GM23338 (cell line): ENCODE measurements around the gene AOPEP. TPM values are rescaled to one million over a fixed set of nuclear protein-coding genes. Genes with fewer than 3 reads are reported as not detected.

Source experiments
- ATAC-seq: fragments of 200-7000 bp; cut with Tn5 transposase; 3 replicates; pipeline ENCODE4 v1.9.1; 2020
- DNase-seq: peaks from one replicate; pipeline ENCODE4 v3.0.0-alpha.2; 2015; ENCODE audit warnings: low spot score
- H2AFZ ChIP-seq: fragments of 200-600 bp; sonication (generic); 2 replicates; pipeline ENCODE4 v1.8.0; 2016; ENCODE audit warnings: antibody characterized with exemption, mild to moderate bottlenecking, moderate library complexity
- H3F3A ChIP-seq: fragments of 200-600 bp; sonication (generic); replicated peaks from 2 replicates; pipeline ENCODE4 v1.8.0; 2017; ENCODE audit warnings: antibody characterized with exemption, mixed run types, low read depth
- H3K27ac ChIP-seq: fragments of 200-600 bp; sonication (generic); 2 replicates; pipeline ENCODE4 v1.6.1; 2016; ENCODE audit warnings: low read depth
- H3K27me3 ChIP-seq: fragments of 200-600 bp; sonication (generic); 2 replicates; pipeline ENCODE4 v1.8.0; 2016; ENCODE audit warnings: mild to moderate bottlenecking, mixed run types, moderate library complexity; ENCODE audit not compliant: insufficient read depth
- H3K36me3 ChIP-seq: fragments of 200-600 bp; sonication (generic); 2 replicates; pipeline ENCODE4 v1.8.0; 2016; ENCODE audit warnings: mild to moderate bottlenecking; ENCODE audit not compliant: insufficient read depth
- H3K4me1 ChIP-seq: fragments of 200-600 bp; sonication (generic); 2 replicates; pipeline ENCODE4 v1.8.0; 2016; ENCODE audit warnings: mild to moderate bottlenecking, moderate library complexity; ENCODE audit not compliant: insufficient read depth
- H3K4me2 ChIP-seq: fragments of 200-600 bp; sonication (generic); 2 replicates; pipeline ENCODE4 v1.7.1; 2017; ENCODE audit warnings: mixed run types
- H3K4me3 ChIP-seq: fragments of 200-600 bp; sonication (generic); 2 replicates; pipeline ENCODE4 v1.6.1; 2016; ENCODE audit warnings: mixed run types
- H3K79me2 ChIP-seq: fragments of 200-600 bp; sonication (generic); replicated peaks from 2 replicates; pipeline ENCODE4 v1.8.0; 2017; ENCODE audit warnings: mild to moderate bottlenecking; ENCODE audit not compliant: insufficient read depth
- H3K9me2 ChIP-seq: fragments of 200-600 bp; sonication (generic); 2 replicates; pipeline ENCODE4 v1.8.0; 2017; ENCODE audit not compliant: insufficient read depth
- H4K20me1 ChIP-seq: fragments of 200-600 bp; sonication (generic); replicated peaks from 2 replicates; pipeline ENCODE4 v1.8.0; 2017; ENCODE audit warnings: mild to moderate bottlenecking; ENCODE audit not compliant: insufficient read depth
- H3K27ac Mint-ChIP-seq: 2 replicates; pipeline ENCODE4 v1.8.0; 2020; ENCODE audit warnings: inconsistent platforms, mild to moderate bottlenecking, moderate library complexity, mixed read lengths
- H3K27me3 Mint-ChIP-seq: 3 replicates; pipeline ENCODE4 v1.8.0; 2022; ENCODE audit warnings: low read depth, mild to moderate bottlenecking, moderate library complexity, mixed read lengths, inconsistent platforms; ENCODE audit not compliant: insufficient read depth, poor library complexity
- H3K36me3 Mint-ChIP-seq: 3 replicates; pipeline ENCODE4 v1.8.0; 2021; ENCODE audit warnings: low read depth, mild to moderate bottlenecking, inconsistent platforms, moderate library complexity, mixed read lengths
- H3K4me1 Mint-ChIP-seq: 3 replicates; pipeline ENCODE4 v1.8.0; 2020; ENCODE audit warnings: mild to moderate bottlenecking, inconsistent platforms, mixed read lengths
- H3K4me3 Mint-ChIP-seq: 3 replicates; pipeline ENCODE4 v1.8.0; 2021; ENCODE audit warnings: moderate library complexity, mild to moderate bottlenecking, inconsistent platforms, mixed read lengths
- H3K9me3 Mint-ChIP-seq: 3 replicates; pipeline ENCODE4 v1.8.0; 2020; ENCODE audit warnings: moderate library complexity, mild to moderate bottlenecking, inconsistent platforms, mixed read lengths
- CREB1 ChIP-seq: fragments of 250-450 bp; sonication (Bioruptor Pico); IDR thresholded peaks from 2 replicates; pipeline ENCODE4 v1.5.0; 2020; ENCODE audit warnings: low read depth, mild to moderate bottlenecking, moderate library complexity
- CTCF ChIP-seq, 2 experiments: fragments of 200-600 bp in 1 of 2; sonication (generic) in 1 of 2; conservative IDR thresholded peaks; 2 replicates each; pipeline versions ENCODE4 v1.5.1 to v1.6.1; 2016 to 2017; ENCODE audit warnings: antibody characterized with exemption in 2 of 2, low read depth in 2 of 2, mild to moderate bottlenecking in 2 of 2, moderate library complexity in 1 of 2
- ETS1 ChIP-seq: IDR thresholded peaks from 2 replicates; pipeline ENCODE4 v1.6.1; 2016; ENCODE audit warnings: antibody characterized with exemption
- EZH2 ChIP-seq: fragments of 200-600 bp; sonication (generic); IDR thresholded peaks from one replicate; pipeline ENCODE4 v1.8.0; 2017; ENCODE audit warnings: antibody characterized with exemption, mild to moderate bottlenecking, low read depth; ENCODE audit not compliant: unreplicated experiment
- EZH2phosphoT487 ChIP-seq: fragments of 200-600 bp; sonication (generic); IDR thresholded peaks from one replicate; pipeline ENCODE4 v1.8.1; 2018; ENCODE audit warnings: antibody characterized with exemption; ENCODE audit not compliant: unreplicated experiment
- JUNB ChIP-seq: IDR thresholded peaks from one replicate; pipeline ENCODE4 v1.6.1; 2016; ENCODE audit warnings: antibody characterized with exemption; ENCODE audit not compliant: unreplicated experiment
- NANOG ChIP-seq: IDR thresholded peaks from 2 replicates; pipeline ENCODE4 v1.6.1; 2016; ENCODE audit warnings: antibody characterized with exemption, borderline replicate concordance
- POLR2AphosphoS5 ChIP-seq: IDR thresholded peaks from 2 replicates; pipeline ENCODE4 v1.6.1; 2016; ENCODE audit warnings: antibody characterized with exemption, low read depth
- REST ChIP-seq: IDR thresholded peaks from one replicate; pipeline ENCODE4 v1.6.1; 2018; ENCODE audit warnings: antibody characterized with exemption; ENCODE audit not compliant: unreplicated experiment
- STAT1 ChIP-seq: IDR thresholded peaks from one replicate; pipeline ENCODE4 v1.6.1; 2016; ENCODE audit warnings: antibody characterized with exemption; ENCODE audit not compliant: unreplicated experiment
- ZNF114 ChIP-seq: fragments of 250-450 bp; sonication (Bioruptor Pico); IDR thresholded peaks from 2 replicates; pipeline ENCODE4 v1.5.0; 2020; ENCODE audit warnings: mild to moderate bottlenecking, moderate library complexity
- ZNF331 ChIP-seq: fragments of 250-450 bp; sonication (Bioruptor Pico); IDR thresholded peaks from 2 replicates; pipeline ENCODE4 v1.5.0; 2020; ENCODE audit warnings: low read depth, mild to moderate bottlenecking, moderate library complexity
- polyA plus RNA-seq: library from polyadenylated mRNA; unstranded; fragments of >200 nt; fragmentation: Nextera tagmentation; extraction: Ambion mirVana; gene quantifications from 2 replicates; pipeline ENCODE4 v1.2.1, GENCODE V29; 2016
- total RNA-seq: library from RNA; depleted of rRNA; stranded (reverse); fragments of >200 nt; shearing (Covaris generic); gene quantifications from 2 replicates; pipeline ENCODE4 v1.2.3, GENCODE V29; 2014
- TF ChIP-seq, protein P1 (sequence below): fragments of 250-450 bp; sonication (Bioruptor Pico); IDR thresholded peaks from 2 replicates; pipeline ENCODE4 v1.5.0; 2020; ENCODE audit warnings: mild to moderate bottlenecking, moderate library complexity

Gene AOPEP
- total and polyA plus RNA-seq, 2 experiments from 2014 or later, result 7.0 to 16.5 TPM

GRCh38 chr9:94987731-94988130 is 261.2 kb downstream of the AOPEP start:
- DNase-seq (no peak), ATAC-seq (no peak)
- Histone ChIP-seq H3K4me3 (no peak overlapping the region), H2AFZ (no peak overlapping the region), H3K9me2 (no peaks in the 10 kb centered on the region), H3K4me1 (no peaks in the 10 kb centered on the region), H3K27ac (no peak overlapping the region), H4K20me1 (no peaks in the 10 kb centered on the region; the same call in 1 of the 2 replicates), H3F3A (no peaks in the 10 kb centered on the region), H3K79me2 (no peaks in the 10 kb centered on the region), H3K4me2 (no peak overlapping the region), H3K36me3 (no peaks in the 10 kb centered on the region), H3K27me3 (no peaks in the 10 kb centered on the region)
- H3K9me3 Mint-ChIP-seq, result no peaks in the 10 kb centered on the region
- H3K27ac Mint-ChIP-seq, result no peak overlapping the region
- H3K4me3 Mint-ChIP-seq, result no peak overlapping the region
- no peaks in the 10 kb centered on the region for H3K36me3 Mint-ChIP-seq
- no peaks in the 10 kb centered on the region for H3K27me3 Mint-ChIP-seq
- peaks cover 7% of the 10 kb centered on the region; the same call in 2 of the 3 replicates for H3K4me1 Mint-ChIP-seq
- TF ChIP-seq NANOG, result no peak
- TF ChIP-seq, protein P1, sequence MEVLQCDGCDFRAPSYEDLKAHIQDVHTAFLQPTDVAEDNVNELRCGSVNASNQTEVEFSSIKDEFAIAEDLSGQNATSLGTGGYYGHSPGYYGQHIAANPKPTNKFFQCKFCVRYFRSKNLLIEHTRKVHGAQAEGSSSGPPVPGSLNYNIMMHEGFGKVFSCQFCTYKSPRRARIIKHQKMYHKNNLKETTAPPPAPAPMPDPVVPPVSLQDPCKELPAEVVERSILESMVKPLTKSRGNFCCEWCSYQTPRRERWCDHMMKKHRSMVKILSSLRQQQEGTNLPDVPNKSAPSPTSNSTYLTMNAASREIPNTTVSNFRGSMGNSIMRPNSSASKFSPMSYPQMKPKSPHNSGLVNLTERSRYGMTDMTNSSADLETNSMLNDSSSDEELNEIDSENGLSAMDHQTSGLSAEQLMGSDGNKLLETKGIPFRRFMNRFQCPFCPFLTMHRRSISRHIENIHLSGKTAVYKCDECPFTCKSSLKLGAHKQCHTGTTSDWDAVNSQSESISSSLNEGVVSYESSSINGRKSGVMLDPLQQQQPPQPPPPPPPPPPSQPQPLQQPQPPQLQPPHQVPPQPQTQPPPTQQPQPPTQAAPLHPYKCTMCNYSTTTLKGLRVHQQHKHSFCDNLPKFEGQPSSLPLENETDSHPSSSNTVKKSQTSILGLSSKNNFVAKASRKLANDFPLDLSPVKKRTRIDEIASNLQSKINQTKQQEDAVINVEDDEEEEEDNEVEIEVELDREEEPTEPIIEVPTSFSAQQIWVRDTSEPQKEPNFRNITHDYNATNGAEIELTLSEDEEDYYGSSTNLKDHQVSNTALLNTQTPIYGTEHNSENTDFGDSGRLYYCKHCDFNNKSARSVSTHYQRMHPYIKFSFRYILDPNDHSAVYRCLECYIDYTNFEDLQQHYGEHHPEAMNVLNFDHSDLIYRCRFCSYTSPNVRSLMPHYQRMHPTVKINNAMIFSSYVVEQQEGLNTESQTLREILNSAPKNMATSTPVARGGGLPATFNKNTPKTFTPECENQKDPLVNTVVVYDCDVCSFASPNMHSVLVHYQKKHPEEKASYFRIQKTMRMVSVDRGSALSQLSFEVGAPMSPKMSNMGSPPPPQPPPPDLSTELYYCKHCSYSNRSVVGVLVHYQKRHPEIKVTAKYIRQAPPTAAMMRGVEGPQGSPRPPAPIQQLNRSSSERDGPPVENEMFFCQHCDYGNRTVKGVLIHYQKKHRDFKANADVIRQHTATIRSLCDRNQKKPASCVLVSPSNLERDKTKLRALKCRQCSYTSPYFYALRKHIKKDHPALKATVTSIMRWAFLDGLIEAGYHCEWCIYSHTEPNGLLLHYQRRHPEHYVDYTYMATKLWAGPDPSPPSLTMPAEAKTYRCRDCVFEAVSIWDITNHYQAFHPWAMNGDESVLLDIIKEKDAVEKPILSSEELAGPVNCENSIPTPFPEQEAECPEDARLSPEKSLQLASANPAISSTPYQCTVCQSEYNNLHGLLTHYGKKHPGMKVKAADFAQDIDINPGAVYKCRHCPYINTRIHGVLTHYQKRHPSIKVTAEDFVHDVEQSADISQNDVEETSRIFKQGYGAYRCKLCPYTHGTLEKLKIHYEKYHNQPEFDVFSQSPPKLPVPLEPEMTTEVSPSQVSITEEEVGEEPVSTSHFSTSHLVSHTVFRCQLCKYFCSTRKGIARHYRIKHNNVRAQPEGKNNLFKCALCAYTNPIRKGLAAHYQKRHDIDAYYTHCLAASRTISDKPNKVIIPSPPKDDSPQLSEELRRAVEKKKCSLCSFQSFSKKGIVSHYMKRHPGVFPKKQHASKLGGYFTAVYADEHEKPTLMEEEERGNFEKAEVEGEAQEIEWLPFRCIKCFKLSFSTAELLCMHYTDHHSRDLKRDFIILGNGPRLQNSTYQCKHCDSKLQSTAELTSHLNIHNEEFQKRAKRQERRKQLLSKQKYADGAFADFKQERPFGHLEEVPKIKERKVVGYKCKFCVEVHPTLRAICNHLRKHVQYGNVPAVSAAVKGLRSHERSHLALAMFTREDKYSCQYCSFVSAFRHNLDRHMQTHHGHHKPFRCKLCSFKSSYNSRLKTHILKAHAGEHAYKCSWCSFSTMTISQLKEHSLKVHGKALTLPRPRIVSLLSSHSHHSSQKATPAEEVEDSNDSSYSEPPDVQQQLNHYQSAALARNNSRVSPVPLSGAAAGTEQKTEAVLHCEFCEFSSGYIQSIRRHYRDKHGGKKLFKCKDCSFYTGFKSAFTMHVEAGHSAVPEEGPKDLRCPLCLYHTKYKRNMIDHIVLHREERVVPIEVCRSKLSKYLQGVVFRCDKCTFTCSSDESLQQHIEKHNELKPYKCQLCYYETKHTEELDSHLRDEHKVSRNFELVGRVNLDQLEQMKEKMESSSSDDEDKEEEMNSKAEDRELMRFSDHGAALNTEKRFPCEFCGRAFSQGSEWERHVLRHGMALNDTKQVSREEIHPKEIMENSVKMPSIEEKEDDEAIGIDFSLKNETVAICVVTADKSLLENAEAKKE (CRISPR knock-in tag), result no peak
- TF ChIP-seq EZH2phosphoT487, result no peak
- TF ChIP-seq ZNF114 (CRISPR knock-in tag), result no peak
- no peak for TF ChIP-seq CREB1 (CRISPR knock-in tag)
- TF ChIP-seq EZH2, result no peak
- no peak for TF ChIP-seq ZNF331
- TF ChIP-seq REST, result no peak
- no peak for TF ChIP-seq POLR2AphosphoS5
- no peak for TF ChIP-seq JUNB
- no peak for TF ChIP-seq STAT1
- no peak for TF ChIP-seq ETS1
- no peak for TF ChIP-seq CTCF (conservative IDR thresholded peaks at IDR 0.05; ENCODE audit: low read depth in 2 of 2)
